PC-3 (cell line): Measurements from ENCODE around the gene SLC4A5. TPM values are rescaled to one million over a fixed set of nuclear protein-coding genes. Genes with fewer than 3 reads are reported as not detected.

Experiments
- ATAC-seq: fragments of 200-7000 bp; cut with Tn5 transposase; 2 replicates; pipeline ENCODE4 v1.9.1; 2020; ENCODE audit warnings: mild to moderate bottlenecking, moderate library complexity
- BruUV-seq: library from RNA; stranded (reverse); fragments of 400-500 nt; replicated peaks from 2 replicates; lab custom pipeline; 2021; lab: Mats Ljungman, UMichigan
- CTCF ChIA-PET: fragments of 300-600 bp; sonication (Branson Sonifier 250); formaldehyde crosslinking; loops from one replicate; lab custom pipeline; 2022; ENCODE audit warnings: antibody characterized with exemption; lab: Charles Lee
- POLR2A ChIA-PET: fragments of 300-600 bp; sonication (Branson Sonifier 250); formaldehyde crosslinking; loops from one replicate; lab custom pipeline; 2022; ENCODE audit warnings: antibody characterized with exemption; ENCODE audit not compliant: unreplicated experiment; lab: Charles Lee
- DNase-seq: peaks from one replicate; pipeline ENCODE4 v3.0.0-alpha.2; 2015
- H2AFZ ChIP-seq: fragments of 300-600 bp; sonication (generic); 2 replicates; pipeline ENCODE4 v1.6.0; 2016; ENCODE audit warnings: antibody characterized with exemption, low read length
- H3F3A ChIP-seq: fragments of 300-600 bp; sonication (generic); one replicate; pipeline ENCODE4 v1.6.0; 2017; ENCODE audit warnings: antibody characterized with exemption, low read length, control low read depth, mild to moderate bottlenecking; ENCODE audit not compliant: unreplicated experiment
- H3K27ac ChIP-seq: fragments of 300-600 bp; sonication (generic); 2 replicates; pipeline ENCODE4 v1.5.1; 2016; ENCODE audit warnings: mild to moderate bottlenecking, low read length
- H3K27me3 ChIP-seq: fragments of 300-600 bp; sonication (generic); 2 replicates; pipeline ENCODE4 v1.6.1; 2016; ENCODE audit warnings: low read length, mixed read lengths
- H3K36me3 ChIP-seq: fragments of 300-600 bp; sonication (generic); 2 replicates; pipeline ENCODE4 v1.6.1; 2016; ENCODE audit warnings: low read depth, mixed run types, low read length, mixed read lengths
- H3K4me1 ChIP-seq: fragments of 300-600 bp; sonication (generic); 2 replicates; pipeline ENCODE4 v1.5.1; 2016; ENCODE audit warnings: low read length; ENCODE audit not compliant: insufficient read depth
- H3K4me2 ChIP-seq: fragments of 300-600 bp; sonication (generic); 2 replicates; pipeline ENCODE4 v1.6.0; 2016; ENCODE audit warnings: low read length
- H3K4me3 ChIP-seq: fragments of 300-600 bp; sonication (generic); 2 replicates; pipeline ENCODE4 v1.5.1; 2016; ENCODE audit warnings: mild to moderate bottlenecking, low read length, mixed read lengths
- H3K79me2 ChIP-seq: fragments of 300-600 bp; sonication (generic); 2 replicates; pipeline ENCODE4 v1.6.1; 2017; ENCODE audit warnings: low read length, mixed read lengths
- H3K9ac ChIP-seq: fragments of 300-600 bp; sonication (generic); 2 replicates; pipeline ENCODE4 v1.6.0; 2016; ENCODE audit warnings: mild to moderate bottlenecking, low read length
- H3K9me2 ChIP-seq: fragments of 300-600 bp; sonication (generic); replicated peaks from 2 replicates; pipeline ENCODE4 v1.6.1; 2016; ENCODE audit warnings: mixed run types, low read length, mixed read lengths
- H3K9me3 ChIP-seq: fragments of 300-600 bp; sonication (generic); 2 replicates; pipeline ENCODE4 v1.6.1; 2016; ENCODE audit warnings: low read length, mixed read lengths
- H4K20me1 ChIP-seq: fragments of 300-600 bp; sonication (generic); 2 replicates; pipeline ENCODE4 v1.6.1; 2016; ENCODE audit warnings: low read length, mixed read lengths
- CTCF ChIP-seq: fragments of 300-600 bp; sonication (generic); conservative IDR thresholded peaks from 2 replicates; pipeline ENCODE4 v1.5.1; 2017; ENCODE audit warnings: antibody characterized with exemption, low read depth, mild to moderate bottlenecking, low read length
- EZH2 ChIP-seq: fragments of 300-600 bp; sonication (generic); IDR thresholded peaks from one replicate; pipeline ENCODE4 v1.6.1; 2017; ENCODE audit warnings: antibody characterized with exemption, mild to moderate bottlenecking, low read length; ENCODE audit not compliant: unreplicated experiment
- EZH2phosphoT487 ChIP-seq: fragments of 300-600 bp; sonication (generic); IDR thresholded peaks from 2 replicates; pipeline ENCODE4 v1.6.1; 2018; ENCODE audit warnings: mild to moderate bottlenecking, antibody characterized with exemption, low read length, borderline replicate concordance
- intact Hi-C: fragments of 100-400 bp; cut with micrococcal nuclease; formaldehyde crosslinking; loops from 2 replicates; pipeline ENCODE4 v1.9.0; 2023
- total RNA-seq: library from RNA; depleted of rRNA; stranded (reverse); fragments of >200 nt; gene quantifications from 2 replicates; pipeline ENCODE4 v1.2.3, GENCODE V29; 2014

The SLC4A5 gene
- total RNA-seq, 1 experiment from 2014 or later: 2.4 TPM

- intact Hi-C loops: no loop called here
- CTCF ChIA-PET: no interaction called here
Observed at GRCh38 chr2:74297391-74297790, 45.8 kb downstream of the SLC4A5 start.

GRCh38 chr2:74293191-74293991, 49.8 kb downstream of the SLC4A5 start:
- H3K4me1 ChIP-seq: no peaks in the 10 kb centered on the region
- H3K9me3 ChIP-seq: no peaks in the 10 kb centered on the region
- H3K9me2 ChIP-seq: no peaks in the 10 kb centered on the region
- H4K20me1 ChIP-seq: no peaks in the 10 kb centered on the region
- BruUV-seq: no TSS peak
- H3F3A ChIP-seq: no peaks in the 10 kb centered on the region
- H3K9ac ChIP-seq: no peak overlapping the region
- no peak overlapping the region for H2AFZ ChIP-seq
- CTCF ChIA-PET: no interaction called here
- no peaks in the 10 kb centered on the region for H3K27me3 ChIP-seq
- H3K36me3 ChIP-seq: no peaks in the 10 kb centered on the region
- intact Hi-C loops: no loop called here
- POLR2A ChIA-PET: no interaction called here
- H3K79me2 ChIP-seq: no peaks in the 10 kb centered on the region
- no peak overlapping the region for H3K4me2 ChIP-seq
- ATAC-seq (no peak), DNase-seq (no peak)
- H3K27ac ChIP-seq: no peak overlapping the region
- TF ChIP-seq CTCF (no peak), EZH2 (no peak), EZH2phosphoT487 (no peak)
- H3K4me3 ChIP-seq: no peak overlapping the region

More at GRCh38 chr2:74297391-74297790, 45.8 kb downstream of the SLC4A5 start:
- Histone ChIP-seq H3K36me3 (no peaks in the 10 kb centered on the region), H3K79me2 (no peaks in the 10 kb centered on the region), H3K27ac (no peak overlapping the region), H3K4me3 (no peak overlapping the region), H3K4me1 (no peaks in the 10 kb centered on the region), H3K9ac (no peak overlapping the region), H3F3A (no peaks in the 10 kb centered on the region), H3K9me3 (no peaks in the 10 kb centered on the region), H3K4me2 (no peak overlapping the region), H4K20me1 (no peaks in the 10 kb centered on the region), H3K27me3 (no peaks in the 10 kb centered on the region), H3K9me2 (no peaks in the 10 kb centered on the region), H2AFZ (no peak overlapping the region)
- no peak for TF ChIP-seq EZH2phosphoT487
- TF ChIP-seq CTCF: no peak
- TF ChIP-seq EZH2: no peak
- POLR2A ChIA-PET: interaction anchor here (0.7 kb wide), 1 partner anchor 340 kb away, joined by 8 read pairs; no protein-coding TSS in a partner anchor
- no TSS peak for BruUV-seq
- no peak for DNase-seq
- ATAC-seq: no peak

- no peak for ATAC-seq
- POLR2A ChIA-PET: no interaction called here
Observed at GRCh38 chr2:74292751-74293150, 50.5 kb downstream of the SLC4A5 start.

More at GRCh38 chr2:74292751-74293150, 50.5 kb downstream of the SLC4A5 start:
- intact Hi-C loops: no loop called here
- no peak overlapping the region for H3K9ac ChIP-seq
- no peaks in the 10 kb centered on the region for H3K79me2 ChIP-seq
- no peaks in the 10 kb centered on the region for H3K4me1 ChIP-seq
- no peaks in the 10 kb centered on the region for H3K9me2 ChIP-seq
- no peaks in the 10 kb centered on the region for H4K20me1 ChIP-seq
- H3K36me3 ChIP-seq: no peaks in the 10 kb centered on the region
- no peaks in the 10 kb centered on the region for H3K27me3 ChIP-seq
- H3K4me3 ChIP-seq: no peak overlapping the region
- DNase-seq: no peak
- H3K4me2 ChIP-seq: no peak overlapping the region
- no peaks in the 10 kb centered on the region for H3K9me3 ChIP-seq
- no peak overlapping the region for H3K27ac ChIP-seq
- no peak overlapping the region for H2AFZ ChIP-seq
- no TSS peak for BruUV-seq
- no peak for TF ChIP-seq EZH2phosphoT487
- no peak for TF ChIP-seq CTCF
- no peak for TF ChIP-seq EZH2
- no peaks in the 10 kb centered on the region for H3F3A ChIP-seq
- CTCF ChIA-PET: interaction anchor here (0.6 kb wide), 1 partner anchor 99 kb away, joined by 4 read pairs; no protein-coding TSS in a partner anchor
